Mucosa of gallbladder (tissue), 1 donor: Measurements from ENCODE around the gene SYNJ2. TPM values are rescaled to one million over a fixed set of nuclear protein-coding genes. Genes with fewer than 3 reads are reported as not detected.
"Not testable (repeated sequence)": the region's sequence is repeated elsewhere in the genome, so short reads cannot be mapped to it uniquely, and the experiment has no call there.

Source experiments
- DNase-seq: peaks from one replicate; pipeline ENCODE4 v3.0.0-alpha.2; 2020; ENCODE audit warnings: low spot score
- total RNA-seq: library from RNA; stranded (reverse); gene quantifications from one replicate; pipeline ENCODE4 v1.2.1, GENCODE V29; 2021
- donor health status: DM: no; HTN: no; CAD: no.

Gene SYNJ2
- total RNA-seq, 1 donor from 2014 or later, result 26.8 TPM

DNA sequence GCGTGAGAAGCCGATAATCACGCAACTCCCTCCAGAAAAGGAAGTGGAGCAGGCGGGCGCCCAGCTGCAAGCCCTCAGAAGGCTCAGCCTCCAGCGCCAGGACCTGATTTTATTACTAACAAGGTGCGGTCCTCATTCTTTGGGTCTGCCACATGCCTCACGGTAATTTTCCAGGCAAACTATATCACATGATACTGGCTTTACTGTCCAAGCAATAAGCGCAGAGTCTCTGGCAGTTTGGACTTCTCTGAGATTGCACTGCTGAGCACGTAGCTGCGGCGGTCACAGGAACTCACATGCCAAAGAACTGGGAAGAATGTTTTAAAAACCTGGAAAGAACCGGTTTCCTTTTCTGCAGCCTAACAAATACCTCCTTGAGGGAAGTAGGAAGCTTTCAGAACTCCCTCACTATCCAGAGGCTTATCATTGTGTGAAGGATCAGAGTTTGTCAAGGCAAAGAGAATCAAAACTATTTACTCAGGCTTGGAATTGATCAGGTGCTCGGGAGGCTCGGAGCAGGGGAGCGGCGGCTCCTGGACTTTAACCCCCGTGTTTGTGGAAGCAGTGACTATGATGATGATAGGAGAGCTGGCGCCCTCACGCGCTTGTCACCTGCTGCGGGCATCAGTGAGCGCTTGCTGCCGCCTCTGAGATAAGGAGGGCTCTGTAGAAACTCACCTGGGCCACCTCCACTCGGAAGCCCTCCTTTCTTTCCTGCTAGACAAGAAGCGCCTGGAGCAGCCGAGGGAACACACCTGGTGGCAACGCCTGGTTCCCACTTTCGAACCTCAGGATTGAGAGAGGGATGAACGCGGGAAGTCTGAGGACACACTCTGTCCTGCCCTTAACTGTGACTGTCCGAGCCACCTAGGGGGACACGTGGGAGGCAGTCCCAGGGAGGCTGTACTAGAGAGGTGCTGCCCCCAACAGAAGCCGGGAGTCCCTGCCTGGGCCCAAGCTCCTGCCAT is 27.2 kb upstream of the SYNJ2 start:
- DNase-seq, result peak; percentile 93

DNA sequence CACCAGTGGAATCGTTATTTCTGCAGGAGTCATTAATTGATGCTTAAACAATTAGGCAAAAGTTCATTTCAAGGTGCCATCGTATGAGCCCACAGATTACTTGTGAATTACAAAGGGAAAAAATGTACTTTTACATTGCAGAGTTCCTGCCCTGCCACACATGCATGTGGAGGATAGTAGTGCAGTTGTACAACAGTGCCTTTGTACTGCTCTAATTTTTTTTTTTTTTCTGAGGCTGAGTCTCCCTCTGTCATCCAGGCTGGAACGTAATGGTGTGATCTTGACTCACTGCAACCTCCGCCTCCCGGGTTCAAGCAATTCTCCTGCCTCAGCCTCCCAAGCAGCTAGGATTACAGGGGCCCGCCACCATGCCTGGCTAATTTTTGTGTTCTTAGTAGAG is 26.0 kb upstream of the SYNJ2 start:
- DNase-seq, result no peak

DNA sequence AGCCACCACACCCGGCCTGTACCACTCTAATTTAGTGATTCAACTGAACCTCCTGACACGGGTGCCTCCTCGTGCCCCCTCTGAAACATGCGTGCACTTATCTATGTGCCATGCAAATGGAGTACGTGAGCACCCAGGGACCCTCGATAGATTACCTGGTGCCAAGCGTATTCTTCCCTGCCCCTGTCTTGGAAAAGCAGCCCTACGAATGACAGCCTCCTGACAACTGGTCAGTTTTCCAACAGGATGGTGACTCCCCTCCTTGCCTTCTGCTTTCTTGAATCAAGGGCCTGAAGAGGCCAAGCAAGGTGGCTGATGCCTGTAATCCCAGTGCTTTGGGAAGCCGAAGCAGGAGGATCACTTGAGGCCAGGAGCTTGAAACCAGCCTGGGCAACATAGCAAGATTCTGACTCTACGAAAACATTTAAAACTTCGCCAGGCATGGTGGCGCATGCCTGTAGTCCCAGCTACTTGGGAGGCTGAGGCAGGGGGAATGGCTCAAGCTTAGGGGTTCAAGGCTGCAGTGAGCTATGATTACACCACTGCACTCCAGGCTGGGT is 25.4 kb upstream of the SYNJ2 start:
- DNase-seq, result no peak

DNA sequence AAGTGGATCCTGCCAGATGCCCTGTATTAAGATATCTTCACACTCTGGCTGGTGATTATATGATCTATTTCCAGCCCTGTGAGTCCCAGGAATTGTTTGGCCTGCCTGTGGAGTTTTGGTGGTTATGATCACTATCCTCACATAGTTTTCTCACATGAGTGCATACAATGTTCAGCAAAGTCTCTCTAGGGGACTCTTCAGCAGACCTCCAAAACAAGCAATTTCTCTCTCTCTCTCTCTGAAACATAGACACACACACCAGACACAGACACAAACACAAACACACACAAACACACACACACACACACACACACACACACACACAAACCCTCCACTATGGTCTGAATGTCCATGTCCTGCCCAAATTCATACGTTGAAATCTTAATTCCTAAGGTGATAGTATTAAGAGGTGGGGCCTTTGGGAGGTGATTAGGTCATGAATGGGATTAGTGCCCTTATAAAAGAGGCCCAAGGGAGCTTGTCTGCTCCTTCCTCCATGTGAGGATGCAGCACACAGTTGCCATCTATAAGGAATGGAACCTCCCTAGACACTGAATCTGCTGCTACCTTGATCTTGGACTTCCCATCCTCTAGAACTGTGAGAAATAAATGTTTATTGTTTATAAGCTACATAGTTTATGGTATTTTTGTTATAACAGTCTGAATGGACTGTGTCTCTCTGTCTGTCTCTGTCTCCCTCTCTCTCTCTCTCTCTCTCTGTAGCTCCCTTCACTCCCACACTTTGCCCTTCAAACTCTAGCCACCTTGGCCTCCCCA is 22.0 kb upstream of the SYNJ2 start:
- no peak for DNase-seq

DNA sequence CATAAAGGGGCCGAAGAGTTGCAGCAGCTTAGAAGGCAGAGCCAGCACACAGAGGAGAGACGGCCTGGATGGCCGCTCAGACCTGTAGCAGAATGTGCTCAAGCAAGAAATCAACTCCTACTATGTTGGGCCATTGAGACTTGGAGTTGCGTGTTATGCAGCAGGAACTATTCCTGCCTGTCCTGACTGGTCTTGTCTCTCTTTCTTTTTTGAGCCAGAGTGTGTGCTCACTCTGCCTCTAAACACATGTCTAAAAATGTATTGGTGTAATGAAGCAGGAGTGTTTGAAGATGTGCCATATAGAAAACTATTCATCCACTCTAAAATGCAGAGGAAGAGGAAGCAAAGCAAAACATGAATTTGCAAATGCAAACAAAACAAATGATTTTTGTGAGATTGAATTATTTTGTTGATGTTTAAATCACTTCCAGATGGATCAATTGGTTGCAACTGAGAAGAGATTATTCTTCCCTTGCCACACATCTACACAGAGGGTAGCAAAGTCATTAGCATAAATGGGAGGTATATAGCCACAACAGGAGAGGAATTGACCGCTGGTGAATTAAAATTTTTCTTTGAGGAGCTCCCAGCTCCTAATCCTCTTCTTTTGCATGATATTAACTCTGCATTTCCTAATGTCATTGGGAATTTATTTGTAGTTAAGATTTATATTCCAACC is 20.4 kb upstream of the SYNJ2 start:
- DNase-seq, result no peak

DNA sequence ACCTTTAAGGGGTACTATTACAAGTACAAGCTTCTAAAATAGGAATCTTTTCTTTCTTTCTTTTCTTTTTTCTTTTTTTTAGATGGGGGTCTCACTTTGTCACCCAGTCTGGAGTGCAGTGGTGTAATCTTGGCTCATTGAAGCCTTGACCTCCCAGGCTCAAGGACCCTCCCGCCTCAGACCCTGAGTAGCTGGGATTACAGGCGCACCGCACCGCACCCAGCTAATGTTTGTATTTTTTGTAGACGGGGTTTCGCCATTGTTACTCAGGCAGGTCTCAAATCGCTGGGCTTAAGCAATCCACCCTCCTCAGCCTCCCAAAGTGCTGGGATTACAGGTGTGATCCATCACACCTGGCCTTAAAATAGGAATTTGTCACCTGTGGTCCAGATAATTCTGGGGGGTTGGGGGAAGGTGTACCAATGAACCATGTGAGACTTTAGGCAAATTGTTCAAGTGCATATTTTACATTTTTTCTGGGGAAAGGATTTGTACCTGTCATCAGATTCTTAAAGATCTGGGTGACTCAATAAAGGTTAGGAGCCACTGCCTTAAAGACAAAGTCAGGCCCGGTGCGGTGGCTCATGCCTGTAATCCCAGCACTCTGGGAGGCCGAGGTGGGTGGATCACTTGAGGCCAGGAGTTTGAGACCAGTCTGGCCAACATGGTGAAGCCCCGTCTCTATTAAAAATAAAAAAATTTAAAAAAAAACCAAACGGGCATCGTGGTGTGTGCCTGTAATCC is 19.7 kb upstream of the SYNJ2 start:
- DNase-seq, result no peak

DNA sequence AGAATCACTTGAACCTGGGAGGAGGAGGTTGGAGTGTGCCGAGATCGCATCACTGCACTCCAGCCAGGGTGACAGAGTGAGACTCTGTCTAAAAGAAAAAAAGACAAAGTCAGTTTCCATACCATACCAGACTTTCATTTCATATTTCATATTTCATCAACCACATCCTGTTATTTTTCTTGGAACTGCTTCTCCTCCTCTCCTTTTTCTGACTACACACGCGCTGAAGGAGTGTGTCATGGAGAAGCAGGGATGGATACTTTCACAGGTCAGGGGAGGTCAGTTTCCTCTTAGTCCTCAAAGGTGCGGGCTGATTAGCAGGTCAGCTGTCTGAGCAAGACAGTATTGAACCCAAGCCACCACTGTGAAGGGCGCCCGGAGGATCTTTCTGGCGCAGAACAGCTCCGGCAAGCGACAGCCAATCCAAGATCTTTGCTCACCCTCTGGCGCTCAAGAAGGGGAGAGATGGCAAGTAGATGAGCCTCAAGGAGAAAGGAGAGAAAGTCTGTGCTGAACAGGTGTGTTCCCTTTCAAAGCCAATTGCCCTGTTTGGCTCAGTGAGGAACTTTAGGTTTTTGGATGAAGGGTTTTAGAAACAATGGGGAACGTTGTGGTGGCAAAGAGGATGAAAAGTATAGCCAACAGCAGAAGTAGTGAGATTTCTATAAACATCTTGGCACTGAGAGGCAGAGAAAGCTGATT is 18.9 kb upstream of the SYNJ2 start:
- no peak for DNase-seq

DNA sequence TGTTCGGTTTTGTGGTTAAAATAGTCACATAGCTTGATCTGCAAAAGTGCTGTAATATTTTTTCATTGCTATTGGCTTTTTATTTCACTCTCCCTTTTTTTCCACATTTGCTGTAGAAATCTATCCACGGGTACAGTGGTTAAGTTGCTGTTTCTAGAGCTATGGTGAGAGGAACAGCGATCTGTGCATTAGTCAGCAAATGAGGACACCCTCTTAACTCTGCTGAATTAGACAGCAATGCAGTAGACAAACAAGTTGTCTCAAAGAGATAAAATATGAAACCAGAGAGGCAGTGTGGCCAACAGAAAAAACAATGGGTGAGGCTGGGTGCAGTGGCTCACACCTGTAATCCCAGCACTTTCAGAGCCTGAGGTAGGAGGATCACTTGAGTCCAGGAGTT is 17.6 kb upstream of the SYNJ2 start:
- no peak for DNase-seq

DNA sequence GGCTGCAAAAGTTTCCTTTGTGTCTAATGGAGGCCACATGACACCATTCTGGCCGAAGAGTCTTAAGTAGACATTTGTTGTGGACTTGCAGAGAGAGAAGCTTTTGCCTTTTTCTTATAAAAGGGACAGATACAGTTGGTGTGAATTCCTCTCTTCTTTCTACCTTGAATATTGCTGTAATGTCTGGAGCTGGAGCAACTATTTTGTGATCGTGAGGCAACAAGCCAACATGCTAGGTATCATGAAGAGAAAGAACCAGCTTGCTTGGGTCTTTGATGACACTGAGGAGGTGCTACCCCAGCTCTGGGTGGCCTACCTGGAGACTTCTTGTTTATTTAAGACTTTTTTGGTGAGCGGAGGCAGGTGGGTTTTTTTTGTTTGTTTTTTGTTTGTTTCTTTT is 16.3 kb upstream of the SYNJ2 start:
- no peak for DNase-seq

DNA sequence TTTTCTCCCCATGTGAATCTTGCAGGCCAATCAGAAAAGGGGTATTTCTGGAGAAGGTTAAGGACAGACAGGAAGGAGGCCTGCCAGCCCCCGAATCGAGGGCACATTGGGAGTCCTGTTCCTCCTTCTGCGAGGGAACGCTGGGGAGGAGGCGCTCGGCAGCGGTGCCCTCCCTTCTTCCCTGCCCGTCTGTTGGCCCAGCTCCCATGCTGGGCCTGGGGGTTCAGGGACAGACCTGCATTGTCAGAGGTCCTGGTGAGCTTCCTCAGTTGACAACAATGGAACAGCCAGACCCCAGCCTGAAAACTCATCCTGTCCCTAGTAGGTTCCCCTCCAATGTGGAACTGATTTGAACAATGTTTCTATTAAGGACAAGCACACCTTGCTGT is 15.1 kb upstream of the SYNJ2 start:
- no peak for DNase-seq

DNA sequence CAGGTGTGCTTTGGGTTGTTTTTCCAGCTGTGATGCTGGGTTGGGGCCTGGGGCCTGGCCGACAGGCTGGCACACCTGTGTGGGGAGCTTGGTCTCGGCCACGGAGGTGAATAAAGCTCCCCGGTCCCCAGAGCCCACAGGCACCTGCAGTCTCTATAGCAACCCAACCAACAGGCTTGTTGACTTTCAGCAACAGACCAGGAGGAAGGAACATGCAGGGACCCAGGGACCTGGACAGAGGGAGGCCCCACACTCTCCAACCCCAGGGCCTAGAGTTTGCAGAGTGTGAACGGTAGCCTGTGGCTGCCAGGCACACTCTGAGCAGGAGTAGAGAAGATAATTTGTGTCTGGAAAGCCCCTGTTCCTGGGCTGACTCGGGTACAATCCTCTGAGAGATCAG is 14.6 kb upstream of the SYNJ2 start:
- DNase-seq, result no peak

DNA sequence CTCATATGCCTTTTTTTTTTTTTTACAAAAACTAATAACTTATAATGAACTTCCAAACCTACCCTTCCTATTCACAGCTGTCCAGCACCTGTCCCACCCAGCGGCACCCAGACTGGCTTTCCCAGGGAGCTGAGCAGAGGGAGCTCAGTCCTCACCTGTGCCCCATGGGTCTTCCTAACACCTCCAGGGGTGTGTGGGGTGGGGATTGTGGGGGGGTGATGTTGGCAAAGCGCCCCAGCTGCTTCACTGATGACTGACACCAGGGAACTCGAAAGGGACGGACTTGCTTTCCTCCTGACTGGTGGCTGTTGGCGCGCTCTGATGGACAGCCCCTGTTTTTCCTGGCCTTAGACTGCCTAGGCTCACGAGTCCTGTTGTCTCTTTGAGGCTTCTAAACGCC is 14.2 kb upstream of the SYNJ2 start:
- no peak for DNase-seq

DNA sequence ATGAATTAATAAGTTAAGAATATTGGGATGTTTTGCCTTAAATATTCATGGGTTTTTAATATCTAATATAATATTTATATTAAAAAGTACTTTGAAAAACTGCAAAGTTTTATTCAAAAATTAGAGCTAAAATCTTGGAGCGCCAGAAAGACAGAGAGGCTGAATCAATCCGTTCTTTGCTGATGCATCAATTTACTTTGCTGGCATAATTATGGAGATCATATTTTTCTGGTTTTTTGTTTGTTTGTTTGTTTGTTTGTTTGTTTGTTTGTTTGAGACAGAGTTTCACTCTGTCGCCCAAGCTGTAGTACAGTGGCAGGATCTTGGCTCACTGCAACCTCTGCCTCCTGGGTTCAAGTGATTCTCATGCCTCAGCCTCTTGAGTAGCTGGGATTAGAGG is 9.5 kb upstream of the SYNJ2 start:
- not testable (repeated sequence) for DNase-seq

DNA sequence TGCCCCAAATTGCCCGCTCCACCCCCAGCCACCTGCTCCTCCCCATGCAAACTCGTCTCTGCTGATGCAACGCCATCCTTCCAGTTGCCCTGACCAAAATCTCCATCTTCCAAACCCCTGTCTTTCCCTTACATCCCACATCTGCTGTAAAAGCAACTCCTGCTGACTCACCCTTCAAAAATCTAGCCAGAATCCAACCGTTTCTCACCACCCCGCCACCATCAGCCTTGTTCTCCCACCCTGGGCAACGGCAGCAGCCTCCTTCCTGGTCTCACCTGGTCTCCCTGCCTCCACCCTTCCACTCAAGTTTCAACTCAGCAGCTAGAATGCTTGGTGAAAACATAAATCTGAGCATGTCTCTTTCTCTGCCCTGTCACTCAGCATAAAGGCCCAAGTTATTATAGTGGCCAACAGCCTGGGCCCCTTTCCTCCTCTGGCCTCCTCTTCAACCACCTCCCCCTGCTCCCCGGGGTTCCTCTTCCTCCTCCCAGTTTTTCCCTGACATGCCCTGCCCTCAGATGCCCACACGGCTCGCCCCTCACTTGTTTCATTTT is 7.2 kb upstream of the SYNJ2 start:
- DNase-seq, result no peak

DNA sequence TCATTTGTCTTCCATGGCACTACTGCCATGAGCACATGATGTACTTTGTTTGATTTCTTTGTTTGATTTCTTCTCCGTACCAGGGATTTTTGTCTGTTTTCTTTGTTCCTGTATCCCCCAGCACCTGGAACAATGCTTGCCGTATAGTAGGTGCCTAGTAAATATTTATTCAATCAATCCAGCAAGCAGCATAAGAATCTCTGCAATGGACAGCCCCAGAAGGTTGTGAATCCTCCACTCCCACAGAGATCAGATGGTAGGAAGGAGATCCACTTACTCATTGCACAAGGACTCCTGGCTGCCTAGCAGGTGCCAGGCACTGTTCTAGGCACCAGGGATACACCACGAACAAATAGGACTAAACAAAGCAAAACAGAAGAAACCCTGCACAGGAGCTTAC is 6.7 kb upstream of the SYNJ2 start:
- no peak for DNase-seq

DNA sequence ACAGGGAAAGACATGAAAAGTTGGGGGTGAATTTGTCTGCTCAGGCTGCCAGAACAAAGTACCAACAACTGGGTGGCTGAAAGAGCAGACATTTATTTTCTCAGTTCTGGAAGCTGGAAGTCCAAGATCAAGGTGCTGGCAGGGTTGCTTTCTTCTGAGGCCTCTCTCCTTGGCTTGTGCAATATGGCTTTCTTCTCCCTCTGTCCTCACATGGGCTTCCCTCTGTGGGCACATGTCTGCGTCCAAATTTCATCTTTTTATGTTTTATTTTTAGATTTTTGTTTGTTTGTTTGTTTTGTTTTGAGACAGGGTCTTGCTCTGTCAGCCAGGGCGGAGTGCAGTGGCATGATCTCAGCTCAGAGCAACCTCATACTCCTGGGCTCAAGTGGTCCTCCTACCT is 6.2 kb upstream of the SYNJ2 start:
- DNase-seq, result no peak

DNA sequence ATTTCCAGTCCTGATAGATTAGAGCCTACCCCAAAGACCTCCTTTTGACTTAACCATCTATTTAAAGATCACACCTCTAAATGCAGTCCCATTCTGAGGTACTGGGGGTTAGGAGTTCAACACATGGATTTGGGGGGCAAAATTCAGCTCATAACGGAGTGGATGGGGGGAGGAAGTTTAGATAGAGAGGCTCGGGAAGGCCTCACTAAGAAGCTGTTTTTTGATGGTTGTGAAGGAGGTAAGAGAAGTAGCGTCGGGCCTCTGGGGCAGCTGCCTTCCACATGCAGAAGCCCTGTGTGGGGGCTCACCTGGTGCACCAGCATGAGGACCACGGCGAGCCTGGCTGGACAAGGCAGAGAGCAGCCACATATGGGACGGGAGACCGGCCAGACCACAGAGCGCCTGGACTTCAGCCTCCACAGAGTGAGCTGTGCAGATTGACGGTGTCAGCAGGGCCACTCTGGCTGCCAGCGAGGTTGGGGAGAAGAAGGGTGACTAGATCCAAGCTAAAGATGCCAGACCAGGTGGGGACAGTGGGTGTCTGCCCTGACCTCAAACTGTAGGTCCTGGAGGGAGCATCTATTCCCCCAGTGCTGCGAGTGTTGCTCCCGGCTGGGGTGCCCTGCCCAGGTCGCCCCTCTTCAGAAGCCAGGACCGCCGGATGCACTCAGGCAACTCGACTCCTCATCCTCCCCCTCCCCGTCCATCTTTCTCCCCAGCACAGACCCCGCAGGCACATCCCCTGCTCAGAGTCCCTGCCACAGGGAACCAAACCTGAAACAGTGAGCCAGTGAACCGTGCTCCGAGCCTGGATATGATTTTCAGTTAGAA is 5.1 kb upstream of the SYNJ2 start:
- DNase-seq, result no peak

DNA sequence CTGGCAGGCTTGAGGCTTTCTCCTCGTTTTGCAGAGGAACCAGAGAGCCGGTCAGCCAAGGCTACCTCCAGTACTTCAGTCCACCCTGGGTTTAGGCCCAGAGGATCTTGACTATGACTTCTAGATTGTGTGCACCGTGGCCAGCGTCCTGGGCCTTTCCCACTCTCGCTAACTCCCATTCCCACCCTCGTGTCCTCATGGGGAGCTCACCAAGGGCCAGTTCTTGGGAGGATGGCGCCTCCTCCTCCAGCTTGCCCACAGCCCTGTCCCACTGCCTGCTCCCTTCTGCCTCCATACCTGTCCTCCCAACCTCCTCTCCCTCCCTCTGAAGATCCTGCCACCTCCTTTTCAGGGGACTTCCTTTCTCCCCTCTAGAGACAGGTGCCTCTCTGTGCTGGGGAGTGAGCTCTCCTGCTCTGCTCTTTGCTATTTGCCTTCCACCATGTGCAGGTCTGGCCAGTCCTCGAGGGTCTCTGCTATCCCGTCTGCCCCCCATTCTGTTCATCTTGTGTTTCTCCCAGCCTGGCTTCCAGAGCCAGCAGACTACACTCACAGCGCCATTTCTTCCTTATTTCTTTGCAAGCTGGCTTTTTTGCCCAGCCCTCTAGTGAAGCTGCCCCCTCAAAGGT is 4.4 kb upstream of the SYNJ2 start:
- DNase-seq, result no peak
